BJ (cell line): Measurements from ENCODE around the gene EIF4G3. TPM values are rescaled to one million over a fixed set of nuclear protein-coding genes. Genes with fewer than 3 reads are reported as not detected.
"Not testable (repeated sequence)": the region's sequence is repeated elsewhere in the genome, so short reads cannot be mapped to it uniquely, and the experiment has no call there.

Experiments used
- CTCF ChIA-PET: fragments of 350-600 bp; formaldehyde crosslinking; extraction: SDS; loops from one replicate; lab custom pipeline; 2021; ENCODE audit warnings: antibody characterized with exemption, inconsistent platforms; lab: Yijun Ruan, JAX
- POLR2A ChIA-PET: fragments of 300-600 bp; sonication (Branson Sonifier 250); formaldehyde crosslinking; extraction: SDS; loops from one replicate; lab custom pipeline; 2021; ENCODE audit warnings: antibody characterized with exemption; lab: Charles Lee
- DNase-seq: peaks from one replicate; pipeline ENCODE4 v3.0.0-alpha.2; 2011; ENCODE audit warnings: low read depth
- H3K27me3 ChIP-seq: 2 replicates; pipeline ENCODE4 v1.6.0; 2011; ENCODE audit warnings: low read length; ENCODE audit not compliant: control insufficient read depth, insufficient read depth
- H3K36me3 ChIP-seq: 2 replicates; pipeline ENCODE4 v1.5.1; 2011; ENCODE audit warnings: low read length; ENCODE audit not compliant: control insufficient read depth, insufficient read depth
- H3K4me3 ChIP-seq: 2 replicates; pipeline ENCODE4 v1.5.1; 2011; ENCODE audit warnings: low read depth, mild to moderate bottlenecking, control low read depth, low read length
- CTCF ChIP-seq: IDR thresholded peaks from 2 replicates; pipeline ENCODE4 v1.5.1; 2011; ENCODE audit warnings: low read depth, mild to moderate bottlenecking, control low read depth, inconsistent platforms, low read length, moderate library complexity; ENCODE audit not compliant: insufficient read depth
- polyA plus RNA-seq: library from polyadenylated mRNA; depleted of rRNA; stranded (reverse); fragments of >200 nt; gene quantifications from 2 replicates; pipeline ENCODE4 v1.2.3, GENCODE V29; 2011

Gene EIF4G3
- polyA plus RNA-seq, 1 experiment = 62.0 TPM

GRCh38 chr1:21185221-21185731, 8.6 kb upstream of the EIF4G3 start:
- POLR2A ChIA-PET = no interaction called here

GRCh38 chr1:21184276-21184675, 7.6 kb upstream of the EIF4G3 start:
- Histone ChIP-seq H3K27me3 (no peaks in the 10 kb centered on the region), H3K36me3 (no peaks in the 10 kb centered on the region), H3K4me3 (no peak overlapping the region)
- DNase-seq = no peak
- no peak for TF ChIP-seq CTCF
- CTCF ChIA-PET = interaction anchor here (0.8 to 3.2 kb wide), 5 partner anchors 9 to 487 kb away, joined by 3 to 20 read pairs (median 7); no protein-coding TSS in a partner anchor
- POLR2A ChIA-PET = interaction anchor here (0.6 kb wide), 1 partner anchor 397 kb away, joined by 4 read pairs; the partner anchor contains the start of gene HP1BP3

More at GRCh38 chr1:21185221-21185731, 8.6 kb upstream of the EIF4G3 start:
- DNase-seq = no peak
- CTCF ChIA-PET = interaction anchor here (0.7 to 3.2 kb wide), 3 partner anchors 10 to 486 kb away, joined by 3 to 20 read pairs (median 3); no protein-coding TSS in a partner anchor
- no peak overlapping the region for H3K4me3 ChIP-seq
- no peak for TF ChIP-seq CTCF
- H3K27me3 ChIP-seq = no peaks in the 10 kb centered on the region
- no peaks in the 10 kb centered on the region for H3K36me3 ChIP-seq

- no peak for DNase-seq
- ChIA-PET CTCF (interaction anchor here (0.8 to 1.8 kb wide), 5 partner anchors 8 to 543 kb away, joined by 3 to 6 read pairs (median 4); no protein-coding TSS in a partner anchor), POLR2A (no interaction called here)
- Histone ChIP-seq H3K36me3 (no peaks in the 10 kb centered on the region), H3K27me3 (no peaks in the 10 kb centered on the region), H3K4me3 (no peak overlapping the region)
- TF ChIP-seq CTCF = no peak
These were observed 5.6 kb upstream of the EIF4G3 start for GRCh38 chr1:21182181-21182731.

- ChIA-PET CTCF (interaction anchor here (1.4 kb wide), 1 partner anchor 140 kb away, joined by 3 read pairs; no protein-coding TSS in a partner anchor), POLR2A (interaction anchor here (0.7 kb wide), 1 partner anchor 377 kb away, joined by 3 read pairs; no protein-coding TSS in a partner anchor)
- H3K36me3 ChIP-seq, H3K27me3 ChIP-seq, DNase-seq, H3K4me3 ChIP-seq: not testable (repeated sequence)
These were observed 1.6 kb upstream of the EIF4G3 start for GRCh38 chr1:21178271-21178670.

GRCh38 chr1:21175670-21176581, 771 bp downstream of the EIF4G3 start:
- ChIA-PET POLR2A (interaction anchor here (0.6 kb wide), 1 partner anchor 57 kb away, joined by 22 read pairs; no protein-coding TSS in a partner anchor), CTCF (interaction anchor here (0.6 kb wide), 1 partner anchor 72 kb away, joined by 3 read pairs; no protein-coding TSS in a partner anchor)
- DNase-seq = no peak
- TF ChIP-seq CTCF = no peak
- no peaks in the 10 kb centered on the region for H3K36me3 ChIP-seq
- no peaks in the 10 kb centered on the region for H3K27me3 ChIP-seq
- H3K4me3 ChIP-seq = peak overlapping the region; percentile 88
